ENCODE measurements around the gene ATPAF1.

DNA sequence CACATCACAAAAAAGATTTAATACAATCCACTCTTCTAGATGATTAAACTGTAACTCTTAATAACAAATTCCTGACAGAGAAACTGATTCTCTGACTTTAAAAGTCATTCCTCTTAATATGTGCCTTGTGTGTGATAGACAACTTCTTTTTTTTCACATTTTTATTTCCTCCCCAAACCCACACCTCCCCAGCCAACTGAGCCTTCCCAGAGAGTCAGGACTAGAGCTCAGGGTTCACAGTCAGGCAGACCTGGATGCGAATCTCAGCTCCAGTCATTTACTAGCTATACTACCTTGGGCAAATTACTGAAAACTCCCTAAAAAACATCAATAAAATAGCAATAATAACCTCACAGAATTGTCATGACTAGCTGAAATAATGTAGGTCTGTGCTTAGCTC is 14.2 kb downstream of the ATPAF1 start:
- TF ChIP-seq POLR2A (IDR thresholded peaks at IDR 0.05) = no peak
- no peak for TF ChIP-seq CTCF (IDR thresholded peaks at IDR 0.05)

All from prostate gland (tissue), 2 donors.